Smooth muscle cell (in vitro differentiated cells): ENCODE measurements around the gene EP300. TPM values are rescaled to one million over a fixed set of nuclear protein-coding genes. Genes with fewer than 3 reads are reported as not detected.

ENCODE experiments used
- DNase-seq: peaks from one replicate; lab custom pipeline; 2025; ENCODE audit not compliant: unreplicated experiment; lab: John Stamatoyannopoulos, UW
- H2AFZ ChIP-seq: fragments of 200-600 bp; sonication (generic); 2 replicates; pipeline ENCODE4 v1.6.0; 2016; ENCODE audit warnings: antibody characterized with exemption, low read depth, mild to moderate bottlenecking
- H3F3A ChIP-seq: fragments of 200-600 bp; sonication (generic); 2 replicates; pipeline ENCODE4 v1.6.0; 2017; ENCODE audit warnings: antibody characterized with exemption, low read depth
- H3K27ac ChIP-seq: fragments of 200-600 bp; sonication (generic); 2 replicates; pipeline ENCODE4 v1.5.1; 2016; ENCODE audit warnings: low read depth, mild to moderate bottlenecking
- H3K27me3 ChIP-seq: fragments of 200-600 bp; sonication (generic); 2 replicates; pipeline ENCODE4 v1.6.1; 2016; ENCODE audit warnings: low read depth, mild to moderate bottlenecking
- H3K36me3 ChIP-seq: fragments of 200-600 bp; sonication (generic); 2 replicates; pipeline ENCODE4 v1.5.1; 2016; ENCODE audit warnings: low read depth
- H3K4me1 ChIP-seq: fragments of 200-600 bp; sonication (generic); 2 replicates; pipeline ENCODE4 v1.5.1; 2016; ENCODE audit warnings: low read depth
- H3K4me2 ChIP-seq: fragments of 200-600 bp; sonication (generic); 2 replicates; pipeline ENCODE4 v1.6.0; 2016; ENCODE audit warnings: mild to moderate bottlenecking
- H3K4me3 ChIP-seq: fragments of 200-600 bp; sonication (generic); 2 replicates; pipeline ENCODE4 v1.5.1; 2016; ENCODE audit warnings: mild to moderate bottlenecking
- H3K79me2 ChIP-seq: fragments of 200-600 bp; sonication (generic); 2 replicates; pipeline ENCODE4 v1.6.0; 2016; ENCODE audit warnings: low read depth, mild to moderate bottlenecking
- H3K9ac ChIP-seq: fragments of 200-600 bp; sonication (generic); 2 replicates; pipeline ENCODE4 v1.6.0; 2016; ENCODE audit warnings: low read depth
- H3K9me3 ChIP-seq: fragments of 200-600 bp; sonication (generic); replicated peaks from 2 replicates; pipeline ENCODE4 v1.5.1; 2016; ENCODE audit warnings: low read depth
- H4K20me1 ChIP-seq: fragments of 200-600 bp; sonication (generic); 2 replicates; pipeline ENCODE4 v1.6.0; 2016; ENCODE audit warnings: low read depth
- CTCF ChIP-seq: fragments of 200-600 bp; sonication (generic); IDR thresholded peaks from 2 replicates; pipeline ENCODE4 v1.5.1; 2017; ENCODE audit warnings: borderline replicate concordance, mild to moderate bottlenecking, antibody characterized with exemption; ENCODE audit not compliant: insufficient read depth, poor library complexity, severe bottlenecking
- WGBS: methylation state at CpG from one replicate; pipeline ENCODE4 v1.1.7; 2016; ENCODE audit warnings: low lambda C conversion rate; 5-methylcytosine and 5-hydroxymethylcytosine counted together
- polyA plus RNA-seq: library from polyadenylated mRNA; unstranded; fragments of >200 nt; fragmentation: Nextera tagmentation; extraction: Ambion mirVana; gene quantifications from 2 replicates; pipeline ENCODE4 v1.2.1, GENCODE V29; 2016
- total RNA-seq: library from RNA; depleted of rRNA; stranded (reverse); fragments of >200 nt; gene quantifications from 2 replicates; pipeline ENCODE4 v1.2.3, GENCODE V29; 2014

The EP300 gene
- total and polyA plus RNA-seq, 2 experiments from 2014 or later, result 10.3 to 46.8 TPM

GRCh38 chr22:41193829-41194228 is 101.4 kb downstream of the EP300 start:
- WGBS, result 91% methylated on average over 6 of the region's 6 CpGs
- Histone ChIP-seq H3K79me2 (no peaks in the 10 kb centered on the region), H3K9ac (no peak overlapping the region), H3K27me3 (no peaks in the 10 kb centered on the region), H3K4me1 (no peaks in the 10 kb centered on the region), H4K20me1 (no peaks in the 10 kb centered on the region), H3F3A (no peaks in the 10 kb centered on the region), H3K4me3 (no peak overlapping the region), H3K36me3 (no peaks in the 10 kb centered on the region), H3K27ac (no peak overlapping the region), H2AFZ (no peak overlapping the region), H3K4me2 (no peak overlapping the region), H3K9me3 (no peaks in the 10 kb centered on the region)
- no peak for DNase-seq
- no peak for TF ChIP-seq CTCF

GRCh38 chr22:41197038-41197972 is 104.9 kb downstream of the EP300 start:
- Histone ChIP-seq H3K4me3 (peak overlapping the region; percentile 74), H3K79me2 (no peaks in the 10 kb centered on the region), H3K4me1 (no peaks in the 10 kb centered on the region), H3F3A (no peaks in the 10 kb centered on the region), H4K20me1 (no peaks in the 10 kb centered on the region), H3K4me2 (peak overlapping the region; percentile 97), H3K27ac (no peak overlapping the region), H3K36me3 (no peaks in the 10 kb centered on the region), H2AFZ (peak overlapping the region; percentile 86), H3K9ac (no peak overlapping the region), H3K27me3 (peaks cover 7% of the 10 kb centered on the region), H3K9me3 (no peaks in the 10 kb centered on the region)
- peak; percentile 55 for DNase-seq
- TF ChIP-seq CTCF, result no peak
- under 1% methylated on average over 74 of the region's 91 CpGs for WGBS

- TF ChIP-seq CTCF, result no peak
- Histone ChIP-seq H3K36me3 (no peaks in the 10 kb centered on the region), H3K4me3 (peak overlapping the region; percentile 74), H3K9me3 (no peaks in the 10 kb centered on the region), H4K20me1 (no peaks in the 10 kb centered on the region), H3K4me1 (no peaks in the 10 kb centered on the region), H3K27me3 (peaks cover 7% of the 10 kb centered on the region), H3K79me2 (no peaks in the 10 kb centered on the region), H3K4me2 (peak overlapping the region; percentile 97), H3F3A (no peaks in the 10 kb centered on the region), H2AFZ (peak overlapping the region; percentile 74), H3K9ac (no peak overlapping the region), H3K27ac (no peak overlapping the region)
- 6% methylated on average over 9 of the region's 9 CpGs for WGBS
- DNase-seq, result no peak
These were observed 105.7 kb downstream of the EP300 start for GRCh38 chr22:41198027-41198580.
